ENCODE results near the gene USH1G. TPM values are rescaled to one million over a fixed set of nuclear protein-coding genes. Genes with fewer than 3 reads are reported as not detected.

Gene USH1G
- total RNA-seq, 1 donor from 2014 or later, result not detected

- ATAC-seq (no peak), DNase-seq (ENCODE audit: low spot score) (no peak)
These were observed 31.8 kb upstream of the USH1G start for GRCh38 chr17:74954665-74955421.

- DNase-seq (ENCODE audit: low spot score), result no peak
- no peak for ATAC-seq
These were observed 31.1 kb upstream of the USH1G start for GRCh38 chr17:74954115-74954514.

- no peak for DNase-seq (ENCODE audit: low spot score)
- no peak for ATAC-seq
These were observed 30.2 kb upstream of the USH1G start for GRCh38 chr17:74953134-74953687.

GRCh38 chr17:74952431-74953133 lies 29.5 kb upstream of the USH1G start:
- DNase-seq (ENCODE audit: low spot score) (no peak), ATAC-seq (no peak)

GRCh38 chr17:74951680-74952421 lies 28.8 kb upstream of the USH1G start:
- ATAC-seq (no peak), DNase-seq (ENCODE audit: low spot score) (no peak)

GRCh38 chr17:74951065-74951464 lies 28.0 kb upstream of the USH1G start:
- no peak for DNase-seq (ENCODE audit: low spot score)
- no peak for ATAC-seq

GRCh38 chr17:74950207-74950606 lies 27.2 kb upstream of the USH1G start:
- no peak for DNase-seq (ENCODE audit: low spot score)
- no peak for ATAC-seq

- DNase-seq (ENCODE audit: low spot score), result no peak
- no peak for ATAC-seq
These were observed 26.5 kb upstream of the USH1G start for GRCh38 chr17:74949455-74950115.

- DNase-seq (ENCODE audit: low spot score) (no peak), ATAC-seq (no peak)
These were observed 24.1 kb upstream of the USH1G start for GRCh38 chr17:74947041-74947754.

GRCh38 chr17:74946641-74947040 lies 23.6 kb upstream of the USH1G start:
- ATAC-seq (no peak), DNase-seq (ENCODE audit: low spot score) (no peak)

- DNase-seq (ENCODE audit: low spot score), result no peak
- ATAC-seq, result no peak
These were observed 22.5 kb upstream of the USH1G start for GRCh38 chr17:74945543-74945942.

- no peak for ATAC-seq
- DNase-seq (ENCODE audit: low spot score), result no peak
These were observed 20.9 kb upstream of the USH1G start for GRCh38 chr17:74943808-74944522.

GRCh38 chr17:74941128-74941725 lies 18.2 kb upstream of the USH1G start:
- ATAC-seq (no peak), DNase-seq (ENCODE audit: low spot score) (no peak)

- DNase-seq (ENCODE audit: low spot score) (no peak), ATAC-seq (no peak)
These were observed 16.5 kb upstream of the USH1G start for GRCh38 chr17:74939534-74939933.

GRCh38 chr17:74938194-74938950 lies 15.3 kb upstream of the USH1G start:
- ATAC-seq (no peak), DNase-seq (ENCODE audit: low spot score) (no peak)

- no peak for ATAC-seq
- no peak for DNase-seq (ENCODE audit: low spot score)
These were observed 14.3 kb upstream of the USH1G start for GRCh38 chr17:74937064-74938051.

GRCh38 chr17:74936470-74936799 lies 13.4 kb upstream of the USH1G start:
- ATAC-seq (no peak), DNase-seq (ENCODE audit: low spot score) (no peak)
